Transverse colon (tissue), 4 donors: ENCODE measurements around the gene SRGAP2. TPM values are rescaled to one million over a fixed set of nuclear protein-coding genes. Genes with fewer than 3 reads are reported as not detected.
A peak's percentile ranks its signal among the peaks of the same experiment; 100 is the strongest.
"Not testable (repeated sequence)": the region's sequence is repeated elsewhere in the genome, so short reads cannot be mapped to it uniquely, and the experiment has no call there.

Experiments used
- DNase-seq: peaks from one replicate; pipeline ENCODE4 v3.0.0-alpha.2; 2019
- H3K27ac ChIP-seq, 4 donors: fragments of 200-600 bp; sonication (generic); 2 replicates each; pipeline ENCODE4 v1.5.1; 2016 to 2018; ENCODE audit warnings: inconsistent platforms in 4 of 4
- H3K27me3 ChIP-seq: fragments of 200-600 bp; sonication (generic); 2 replicates; pipeline ENCODE4 v1.5.1; 2017; ENCODE audit warnings: inconsistent platforms
- H3K36me3 ChIP-seq, 4 donors: fragments of 200-600 bp; sonication (generic); 2 replicates each; pipeline ENCODE4 v1.5.1; 2017 to 2019; ENCODE audit warnings: inconsistent platforms in 4 of 4
- H3K4me1 ChIP-seq, 4 donors: fragments of 200-600 bp; sonication (generic); 2 replicates each; pipeline ENCODE4 v1.5.1; 2017 to 2020; ENCODE audit warnings: inconsistent platforms in 4 of 4
- H3K4me3 ChIP-seq, 4 donors: fragments of 200-600 bp; sonication (generic); 1 replicate in 1 of 4; 2 replicates in 3 of 4; pipeline versions ENCODE4 v1.5.1 to v1.6.1; 2017 to 2019; ENCODE audit warnings: inconsistent platforms in 4 of 4
- H3K9me3 ChIP-seq, 2 donors: fragments of 200-600 bp; sonication (generic); 2 replicates each; pipeline ENCODE4 v1.5.1; 2017 to 2019; ENCODE audit warnings: inconsistent platforms in 2 of 2
- WGBS, 2 donors: methylation state at CpG; one replicate each; pipeline ENCODE4 v1.1.5; 2018; ENCODE audit warnings: low coverage in 1 of 2; 5-methylcytosine and 5-hydroxymethylcytosine counted together
- in situ Hi-C, 4 donors: fragments of 200-750 bp; cut with MboI; loops; one replicate each; pipeline versions ENCODE4 v1.15.0 to v1.15.1; 2017; ENCODE audit warnings: low sequenced_read_pairs in 3 of 4, low pct_ligation_motif_present in 1 of 4, low pct_unique_long_range_greater_than_20kb in 1 of 4
- intact Hi-C: fragments of 100-400 bp; cut with DNase I; formaldehyde crosslinking; loops from one replicate; pipeline ENCODE4 v1.15.1; 2023; ENCODE audit warnings: low total_unique reads
- total RNA-seq, 4 donors: library from RNA; depleted of rRNA; stranded (reverse); fragments of >200 nt; gene quantifications; one replicate each; pipeline ENCODE4 v1.1.0, GENCODE V29; 2016

SRGAP2 gene
- total RNA-seq, 4 donors from 2014 or later = 11.7 to 22.9 (median 19.0) TPM

- H3K27me3 ChIP-seq, in situ Hi-C loops, H3K4me1 ChIP-seq, H3K9me3 ChIP-seq, intact Hi-C loops, H3K36me3 ChIP-seq: not testable (repeated sequence)
- Histone ChIP-seq H3K4me3 (peak overlapping the region in 2 of 4 donors; percentile 20 to 36), H3K27ac (peak overlapping the region in 1 of 4 donors; percentile 42)
- WGBS, 2 donors = no CpG with 5 or more reads among the region's 31 CpGs
- DNase-seq = peak; percentile 8
These were observed 2.2 kb downstream of the SRGAP2 start for GRCh38 chr1:206205569-206205968.

GRCh38 chr1:206210802-206211201 lies 7.5 kb downstream of the SRGAP2 start:
- in situ Hi-C loops, H3K9me3 ChIP-seq, H3K27me3 ChIP-seq, H3K4me3 ChIP-seq, H3K4me1 ChIP-seq, intact Hi-C loops, DNase-seq, H3K27ac ChIP-seq, H3K36me3 ChIP-seq: not testable (repeated sequence)
- no CpG with 5 or more reads among the region's 1 CpG for WGBS, 2 donors

DNA sequence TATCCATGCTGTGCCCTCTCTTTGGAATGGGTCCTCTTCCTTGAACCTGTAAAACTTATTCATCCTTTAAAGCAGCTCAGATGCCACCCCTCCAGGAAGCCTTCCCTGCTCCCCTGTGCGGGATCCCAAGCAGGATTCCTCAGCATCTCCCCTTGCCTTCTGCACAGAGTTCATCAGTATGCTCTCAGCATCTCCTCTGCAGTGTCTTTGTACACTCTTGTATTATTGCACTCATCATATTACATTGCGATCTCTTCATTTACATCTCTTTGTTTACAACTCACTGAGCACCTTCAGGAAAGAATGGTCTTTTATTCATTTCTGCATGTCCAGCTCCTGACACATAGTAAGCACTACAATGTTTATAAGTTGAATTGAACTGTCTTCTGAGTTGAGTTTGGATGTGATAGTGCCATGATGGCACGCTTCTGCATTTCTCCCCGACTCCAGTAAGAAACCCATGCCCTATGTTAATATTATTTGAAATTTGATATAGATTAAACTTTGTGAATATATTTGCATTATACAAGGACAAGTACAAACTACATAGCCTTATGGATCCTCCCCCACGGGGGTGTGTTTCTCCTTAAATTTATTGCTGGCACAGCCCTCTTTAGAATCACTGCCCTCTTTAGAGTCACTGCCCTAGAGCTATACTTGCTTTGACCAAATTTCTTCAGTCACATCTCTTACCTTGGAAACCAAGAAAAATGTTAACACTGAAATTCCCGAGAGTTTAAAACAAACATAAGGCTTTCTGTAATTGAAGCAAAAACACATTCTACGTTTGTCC lies 12.5 kb downstream of the SRGAP2 start:
- H3K9me3 ChIP-seq, H3K36me3 ChIP-seq, H3K27ac ChIP-seq, H3K4me1 ChIP-seq, intact Hi-C loops, DNase-seq, in situ Hi-C loops, H3K4me3 ChIP-seq, H3K27me3 ChIP-seq: not testable (repeated sequence)
- 66 to 81% methylated on average over 2 to 4 of the region's 7 CpGs for WGBS, 2 donors

DNA sequence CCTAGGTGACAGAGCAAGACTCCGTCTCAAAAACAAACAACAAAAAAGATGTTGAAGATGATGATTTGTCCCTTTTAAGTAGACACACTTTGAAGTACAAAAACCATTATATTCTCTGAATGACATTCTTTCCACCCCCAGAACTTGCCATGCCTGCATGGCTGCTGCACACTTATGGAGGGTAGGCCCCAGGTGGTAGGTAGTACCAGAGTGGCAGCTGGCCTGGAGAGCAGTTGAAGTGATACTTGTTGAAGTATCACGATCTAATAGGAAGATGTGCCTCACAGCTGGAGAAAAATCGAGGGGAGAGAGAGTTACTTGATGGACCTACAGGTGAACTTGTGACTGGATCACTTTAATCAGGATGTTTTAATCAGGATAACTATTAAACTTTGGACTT lies 14.9 kb downstream of the SRGAP2 start:
- H3K27ac ChIP-seq, H3K27me3 ChIP-seq, intact Hi-C loops, in situ Hi-C loops, H3K36me3 ChIP-seq, H3K4me3 ChIP-seq, H3K4me1 ChIP-seq, DNase-seq, H3K9me3 ChIP-seq: not testable (repeated sequence)
- WGBS, 2 donors = 89% methylated on average over 2 of the region's 3 CpGs; no CpG with 5 or more reads in 1 of the 2 donors

DNA sequence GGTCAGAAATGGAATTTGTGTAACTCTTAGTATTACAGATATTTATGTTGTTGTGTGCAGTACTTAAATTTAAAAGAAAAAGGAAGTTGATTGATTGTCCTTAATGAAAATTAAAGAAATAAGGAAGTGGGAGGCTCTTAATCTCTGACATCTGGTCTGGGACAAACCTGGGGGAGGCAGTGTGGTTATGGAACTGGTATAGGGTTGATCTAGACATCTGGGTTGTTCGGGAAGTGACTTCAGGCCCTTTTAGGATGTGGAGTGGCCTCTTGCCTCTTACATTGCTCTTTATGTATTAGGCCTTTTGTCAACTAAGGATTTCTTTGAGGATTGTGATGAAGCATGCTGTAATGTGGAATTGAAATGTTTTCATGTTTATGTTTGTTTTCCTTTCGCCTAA lies 15.4 kb downstream of the SRGAP2 start:
- H3K27ac ChIP-seq, in situ Hi-C loops, H3K9me3 ChIP-seq, intact Hi-C loops, H3K4me3 ChIP-seq, DNase-seq, H3K27me3 ChIP-seq, H3K36me3 ChIP-seq, H3K4me1 ChIP-seq: not testable (repeated sequence)
- no CpG with 5 or more reads among the region's 2 CpGs for WGBS, 2 donors

- H3K27me3 ChIP-seq, DNase-seq, H3K9me3 ChIP-seq, in situ Hi-C loops, H3K36me3 ChIP-seq, H3K27ac ChIP-seq, intact Hi-C loops, H3K4me3 ChIP-seq, H3K4me1 ChIP-seq: not testable (repeated sequence)
- WGBS, 2 donors = 81% methylated on average over 5 of the region's 13 CpGs; no CpG with 5 or more reads in 1 of the 2 donors
These were observed 16.4 kb downstream of the SRGAP2 start for GRCh38 chr1:206219514-206220331.

- H3K4me1 ChIP-seq, DNase-seq, H3K27me3 ChIP-seq, in situ Hi-C loops, intact Hi-C loops, H3K27ac ChIP-seq, H3K36me3 ChIP-seq, H3K9me3 ChIP-seq, H3K4me3 ChIP-seq: not testable (repeated sequence)
- WGBS, 2 donors = 69 to 86% methylated on average over 4 of the region's 4 CpGs
These were observed 17.1 kb downstream of the SRGAP2 start for GRCh38 chr1:206220332-206221000.

DNA sequence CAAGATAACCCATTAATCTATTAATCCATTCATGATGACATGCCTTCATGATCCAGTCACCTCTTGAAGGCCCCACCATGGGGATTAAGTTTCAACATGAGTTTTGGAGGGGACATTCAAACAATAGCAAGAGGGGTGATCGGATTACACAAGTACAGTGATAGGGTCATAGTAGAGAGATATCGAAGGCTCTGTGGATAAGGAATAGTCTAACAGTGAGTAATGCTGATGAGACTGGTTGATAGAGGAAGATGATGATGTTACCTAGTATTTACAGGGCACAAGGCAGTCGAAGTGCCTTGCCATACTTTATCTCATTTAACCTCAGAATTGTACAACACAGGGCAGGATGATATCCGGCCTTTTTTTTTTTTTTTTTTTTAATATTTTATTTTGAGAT lies 18.2 kb downstream of the SRGAP2 start:
- H3K4me3 ChIP-seq, H3K36me3 ChIP-seq, H3K27me3 ChIP-seq, H3K9me3 ChIP-seq, H3K27ac ChIP-seq, DNase-seq, H3K4me1 ChIP-seq, intact Hi-C loops, in situ Hi-C loops: not testable (repeated sequence)
- WGBS, 2 donors = no CpG with 5 or more reads among the region's 4 CpGs

DNA sequence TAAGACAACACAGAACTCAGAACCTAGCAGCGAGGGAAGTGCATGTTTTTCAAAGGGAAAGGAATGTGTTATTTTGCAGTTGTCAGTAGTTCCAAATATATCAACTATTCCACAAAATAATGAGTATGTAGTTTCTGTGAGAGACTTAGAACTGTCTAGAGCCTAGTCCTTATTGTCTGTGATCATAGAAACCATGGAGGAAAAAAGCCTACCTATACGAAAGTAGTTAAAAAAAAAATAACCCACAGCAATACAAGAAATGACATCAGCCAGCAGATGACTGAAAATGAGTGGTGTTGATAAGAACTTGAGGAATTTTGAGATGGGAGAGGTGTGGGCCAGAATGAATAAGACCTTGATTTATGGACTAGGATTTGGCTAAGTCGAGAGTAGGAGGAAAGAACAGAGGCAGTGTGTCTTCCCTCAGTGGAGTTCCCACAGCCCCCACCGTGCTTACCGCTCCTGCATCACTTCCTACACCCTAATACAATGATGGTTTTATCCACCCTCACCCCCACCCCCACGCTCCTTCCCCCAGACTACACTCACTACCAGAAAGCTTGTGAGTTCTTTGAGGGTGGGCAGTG lies 20.9 kb downstream of the SRGAP2 start:
- H3K36me3 ChIP-seq, intact Hi-C loops, H3K9me3 ChIP-seq, in situ Hi-C loops, H3K27me3 ChIP-seq, H3K4me3 ChIP-seq, H3K4me1 ChIP-seq, H3K27ac ChIP-seq, DNase-seq: not testable (repeated sequence)
- 78 to 100% methylated on average over 1 to 2 of the region's 6 CpGs for WGBS, 2 donors

DNA sequence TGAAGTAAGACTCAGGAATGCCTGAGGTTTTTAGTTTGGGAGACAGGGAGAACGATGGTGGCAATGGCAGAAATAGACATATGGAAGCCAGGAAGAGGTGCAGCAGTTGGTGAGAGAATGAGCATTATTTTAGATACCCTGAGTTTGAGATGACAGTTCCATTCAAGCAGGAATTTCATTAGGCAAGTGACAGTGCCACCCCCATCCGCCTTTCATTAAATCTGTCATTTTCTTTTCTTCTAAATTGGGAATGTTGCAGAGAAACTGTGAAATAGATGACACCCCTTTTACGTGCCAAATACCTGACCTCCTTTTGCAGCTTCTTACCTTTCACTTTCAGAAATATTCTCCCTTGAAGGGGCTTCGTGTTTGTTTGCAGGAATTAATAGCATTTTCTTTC lies 22.0 kb downstream of the SRGAP2 start:
- in situ Hi-C loops, H3K27ac ChIP-seq, DNase-seq, H3K4me3 ChIP-seq, H3K27me3 ChIP-seq, intact Hi-C loops, H3K4me1 ChIP-seq, H3K36me3 ChIP-seq, H3K9me3 ChIP-seq: not testable (repeated sequence)
- 89% methylated on average over 4 of the region's 4 CpGs; no CpG with 5 or more reads in 1 of the 2 donors for WGBS, 2 donors
